ENCODE results near the gene USH1C.
A peak's percentile ranks its signal among the peaks of the same experiment; 100 is the strongest.

The USH1C gene

DNA sequence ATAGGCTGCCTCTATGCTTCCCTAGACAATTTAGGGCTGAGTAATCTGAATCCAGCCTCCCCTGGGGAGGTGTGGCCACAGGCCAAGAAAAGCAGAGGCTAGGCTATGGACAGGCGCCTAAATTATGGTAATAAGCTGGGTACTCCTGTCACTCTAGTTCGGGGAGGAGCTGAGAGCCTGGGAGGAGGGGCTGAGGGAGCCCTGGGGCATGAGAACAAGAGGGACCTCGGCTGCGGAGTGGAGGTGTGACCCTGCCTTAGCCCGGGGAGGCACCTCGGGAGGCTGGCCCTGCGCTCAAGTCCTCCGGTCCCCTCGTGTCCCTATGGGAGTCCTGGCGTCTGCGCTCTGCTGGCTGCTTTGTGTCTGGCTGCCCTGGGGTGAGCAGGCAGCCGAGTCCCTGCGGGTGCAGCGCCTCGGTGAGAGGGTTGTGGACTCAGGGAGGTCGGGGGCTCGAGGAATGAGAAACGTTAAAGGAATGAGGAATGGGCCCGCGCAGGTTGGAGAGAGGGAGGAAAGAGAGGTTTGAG, 2.9 kb upstream of the USH1C start, which contains the start of gene OTOG:
Gene OTOG, plus strand, starts transcription at position 209 of the 527 bp plus-strand sequence. Its CDS starts 114 bp downstream, at position 323.
- DNase-seq (ENCODE audit: low spot score), result no peak

DNA sequence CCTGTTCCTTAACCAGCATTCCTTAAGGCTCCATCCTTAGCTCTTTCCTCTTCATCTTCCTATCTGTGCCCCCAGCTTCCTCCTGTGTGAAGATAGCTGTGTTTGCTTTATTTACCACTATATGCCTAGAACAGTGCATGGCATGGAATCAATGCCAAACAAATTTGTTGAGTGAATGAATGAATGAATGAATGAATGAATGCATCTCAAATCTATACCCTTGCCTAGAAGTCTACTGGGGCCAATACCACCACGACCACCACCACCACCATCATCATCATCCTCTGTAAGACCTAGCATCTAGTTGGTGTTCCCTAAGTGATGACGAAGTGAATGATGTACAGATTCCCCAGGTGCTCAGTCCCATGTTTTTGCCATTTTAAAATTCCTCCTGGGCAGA, 2.0 kb upstream of the USH1C start:
- no peak for DNase-seq (ENCODE audit: low spot score)

DNA sequence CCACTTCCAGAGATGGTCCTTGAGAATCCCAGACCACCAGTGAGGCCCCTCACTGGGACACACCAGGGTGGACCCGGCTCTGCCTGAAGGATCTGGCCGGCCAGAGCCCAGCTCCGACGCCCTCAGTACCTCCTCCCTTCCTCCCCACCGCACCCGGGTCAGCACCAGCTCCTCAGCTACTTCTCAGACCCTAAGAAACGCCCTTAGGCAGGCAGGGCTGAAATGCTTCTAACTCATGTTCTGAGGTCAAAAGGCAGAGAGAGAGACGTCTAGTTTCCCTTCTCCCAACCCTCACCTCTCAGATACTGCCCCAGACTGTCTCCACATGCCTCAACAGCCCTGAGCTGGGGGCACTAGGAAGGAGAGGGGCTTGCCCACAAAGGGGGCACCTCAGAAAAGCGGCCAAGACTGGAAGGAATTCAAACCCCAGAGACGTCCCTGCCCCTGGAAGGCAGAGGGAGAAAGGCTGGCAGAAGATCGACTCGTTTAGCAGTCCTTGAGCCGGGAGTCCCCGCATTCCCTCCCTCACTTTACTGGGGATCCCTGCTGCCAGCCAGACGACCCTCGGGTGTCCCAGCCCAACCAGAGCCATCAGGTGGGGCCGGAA, 539 bp downstream of the USH1C start:
- no peak for DNase-seq (ENCODE audit: low spot score)

DNA sequence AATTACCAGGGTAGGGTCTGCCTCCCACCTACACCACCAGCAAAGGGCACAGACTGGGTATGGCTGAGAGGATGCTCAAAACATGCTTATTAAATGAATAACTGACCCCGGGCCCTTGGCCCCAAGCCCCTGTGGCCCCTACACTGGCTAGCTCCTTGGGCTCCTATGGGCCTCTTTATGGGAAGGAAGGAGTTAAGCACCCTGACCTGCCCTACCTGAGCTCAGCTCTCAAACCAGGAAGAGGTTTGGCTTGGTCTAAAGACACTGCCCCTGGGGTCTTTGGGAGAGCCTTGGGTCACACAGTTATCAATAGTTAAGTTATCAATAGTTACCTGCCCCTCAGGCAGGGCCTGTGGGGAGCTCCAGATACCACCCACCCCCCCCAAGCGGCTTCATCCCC, 1.2 kb downstream of the USH1C start:
- no peak for DNase-seq (ENCODE audit: low spot score)

DNA sequence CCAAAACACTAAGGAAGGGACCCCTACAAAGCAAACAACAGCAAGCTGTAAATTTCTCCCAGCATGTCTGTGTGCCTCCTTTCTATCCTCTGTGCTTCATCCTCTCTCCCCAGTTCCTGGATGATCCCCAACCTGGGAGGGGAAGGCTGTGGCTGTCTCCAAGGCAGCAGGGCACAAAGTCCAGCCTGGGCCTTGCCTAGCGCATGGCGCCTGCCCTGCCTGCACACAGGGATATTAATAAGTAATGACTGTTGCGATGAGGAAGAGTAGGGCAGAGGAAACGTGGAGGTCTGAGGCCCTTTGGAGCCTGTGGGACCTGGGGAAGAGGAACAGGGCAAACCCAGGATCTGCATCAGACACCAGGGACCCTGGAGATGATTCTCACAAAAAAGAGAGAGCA, 2.0 kb downstream of the USH1C start:
- DNase-seq (ENCODE audit: low spot score), result no peak

DNA sequence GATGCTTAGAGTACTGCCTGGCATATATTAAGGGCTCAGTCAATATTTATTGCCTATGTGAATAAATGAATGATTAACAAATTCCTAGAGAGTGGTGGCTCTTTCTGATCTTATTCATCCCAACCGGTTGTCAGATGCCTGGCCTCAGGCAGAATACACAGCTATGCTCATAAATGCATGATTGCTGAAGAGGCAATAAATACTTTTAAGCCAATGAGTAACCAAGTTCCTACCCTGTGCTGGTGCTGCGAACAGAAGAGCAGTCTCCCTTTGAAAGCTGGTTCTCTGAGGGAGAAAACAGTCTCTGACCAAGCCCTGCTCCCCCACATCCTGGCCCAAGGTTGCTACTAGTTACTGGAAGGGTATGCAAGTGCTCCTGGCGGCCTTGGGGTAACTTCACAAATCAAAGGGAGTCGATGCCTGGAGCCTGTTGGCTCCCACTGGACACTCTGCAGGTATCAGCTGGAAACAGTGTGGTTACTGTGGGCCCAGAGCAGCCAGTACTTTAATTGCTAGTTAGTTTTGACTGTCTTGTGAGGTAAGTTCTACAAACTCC, 2.8 kb downstream of the USH1C start:
- no peak for DNase-seq (ENCODE audit: low spot score)

DNA sequence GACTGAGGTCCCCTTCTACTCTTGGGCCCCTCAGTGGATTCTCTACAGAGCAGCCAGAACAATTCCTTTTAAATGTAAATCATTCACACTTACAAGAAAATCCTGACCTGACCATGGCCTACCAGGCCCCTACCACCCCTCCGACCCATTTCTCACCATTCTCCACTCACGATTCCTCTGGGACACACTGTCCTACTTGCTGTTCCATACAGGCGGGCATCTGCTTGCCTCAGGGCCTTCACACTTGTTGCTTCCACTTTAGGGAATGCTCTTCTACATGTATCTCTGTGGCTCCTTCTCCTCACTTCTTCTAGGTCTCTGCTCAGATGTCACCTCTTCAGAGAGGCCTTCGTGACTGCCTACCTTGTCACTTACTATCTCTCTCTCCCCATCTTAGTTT, 3.4 kb downstream of the USH1C start:
- DNase-seq (ENCODE audit: low spot score), result no peak

DNA sequence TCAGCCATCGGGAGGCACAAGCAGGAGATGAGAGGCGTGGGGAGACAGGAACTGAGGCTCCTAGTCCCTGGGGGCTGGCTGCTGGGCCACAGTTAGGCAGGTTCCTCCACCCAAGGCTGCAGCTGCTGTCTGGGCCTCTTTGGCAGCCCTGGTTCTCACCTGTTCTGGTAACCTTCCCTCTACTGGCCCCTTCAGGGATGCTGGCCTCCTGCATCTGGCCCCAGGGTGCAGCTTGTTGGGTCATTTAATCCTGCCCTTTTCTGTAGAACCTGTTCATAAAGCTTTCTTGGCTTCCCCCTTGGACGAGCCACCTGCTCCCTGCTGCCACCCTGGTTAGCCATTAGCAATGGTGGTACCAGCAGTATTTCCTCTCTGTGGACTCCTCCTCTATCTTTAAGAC, 5.5 kb downstream of the USH1C start:
- DNase-seq (ENCODE audit: low spot score), result no peak

DNA sequence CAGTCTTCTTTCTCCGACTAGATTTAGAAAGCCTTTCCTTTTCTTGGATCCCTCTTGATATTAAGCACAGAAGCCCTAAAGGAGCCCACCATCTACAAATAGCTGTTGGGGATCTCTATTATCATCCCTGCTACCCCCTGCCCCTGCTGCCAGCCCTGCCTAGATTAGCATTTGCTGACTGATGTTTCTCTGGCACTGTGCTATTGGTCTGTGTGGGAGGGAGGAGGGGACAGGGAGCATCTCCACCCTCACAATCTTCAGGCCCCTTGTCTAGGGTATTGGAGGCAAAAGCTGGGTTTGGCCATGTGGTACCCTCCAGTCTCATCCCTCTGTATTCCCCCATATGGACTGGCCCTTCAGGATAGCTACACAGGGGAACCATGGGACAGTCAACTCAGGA, 6.2 kb downstream of the USH1C start:
- no peak for DNase-seq (ENCODE audit: low spot score)

DNA sequence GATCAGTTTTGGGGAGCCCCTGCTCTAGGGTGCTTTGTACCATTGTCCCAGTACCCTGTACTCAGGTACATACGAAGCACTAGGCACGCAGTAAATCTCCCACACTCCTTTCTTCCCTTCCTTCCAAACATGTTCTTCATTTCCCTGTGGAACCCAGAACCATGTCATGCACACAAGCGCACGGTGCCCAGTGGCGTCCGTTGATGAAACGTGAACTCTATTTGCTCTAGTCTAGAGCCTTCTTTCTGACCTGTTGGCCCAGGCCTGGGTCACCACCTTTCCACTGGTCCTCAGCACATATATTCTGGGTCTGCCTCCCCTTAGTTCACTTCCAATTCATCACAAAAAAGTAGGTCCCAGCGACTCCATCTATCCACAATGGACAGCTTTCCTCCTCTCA, 7.0 kb downstream of the USH1C start:
- DNase-seq (ENCODE audit: low spot score), result no peak

DNA sequence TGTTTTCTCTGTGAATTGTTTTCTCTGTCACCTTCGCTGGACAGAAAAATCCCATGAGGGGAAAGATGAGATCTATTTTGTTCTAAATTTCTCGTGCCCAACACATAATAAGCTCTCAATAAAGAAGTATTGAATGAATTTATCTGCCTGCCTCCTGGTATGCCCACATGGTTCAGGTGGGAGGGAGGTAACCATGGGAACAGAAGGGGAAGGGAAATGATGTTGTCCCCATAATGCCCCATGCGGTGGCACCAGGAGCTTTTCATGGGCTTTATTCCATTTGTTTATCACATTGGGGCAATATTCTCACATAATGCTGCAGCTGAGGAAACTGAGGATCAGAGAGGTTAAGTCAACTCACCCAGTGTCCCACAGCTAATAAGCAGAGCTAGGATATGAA, 8.7 kb downstream of the USH1C start:
- no peak for DNase-seq (ENCODE audit: low spot score)

DNA sequence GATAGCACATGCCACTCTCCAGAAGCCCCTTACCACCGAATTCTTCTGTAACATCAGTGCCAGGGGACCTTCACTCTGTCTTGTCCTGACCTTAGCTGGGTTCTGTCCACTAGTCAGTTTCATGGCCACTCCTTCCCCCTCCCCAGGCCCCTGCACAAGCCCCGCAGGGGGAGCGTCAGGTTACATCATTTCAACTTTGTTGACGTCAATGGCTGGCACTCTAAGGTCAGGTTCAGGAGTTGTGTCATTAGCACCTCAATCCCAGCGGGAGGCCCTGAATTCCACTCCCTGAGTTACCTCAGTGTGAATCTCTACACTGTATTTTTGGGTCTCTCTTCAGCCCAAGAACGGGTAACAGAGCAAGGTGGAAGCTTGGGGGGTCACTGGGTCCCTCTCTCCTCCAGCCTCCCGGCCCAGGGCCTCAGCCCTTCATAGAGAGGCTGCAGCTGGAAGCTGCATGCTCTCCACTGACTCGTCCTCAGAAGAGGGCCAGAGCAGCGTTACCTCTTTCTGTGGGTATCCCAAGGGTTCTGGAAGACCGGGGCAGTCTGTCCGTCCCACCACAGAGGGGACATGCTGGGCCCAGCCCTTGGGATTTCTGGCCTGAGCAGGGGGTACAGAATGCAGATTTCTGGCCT, 10.3 kb downstream of the USH1C start:
- no peak for DNase-seq (ENCODE audit: low spot score)

DNA sequence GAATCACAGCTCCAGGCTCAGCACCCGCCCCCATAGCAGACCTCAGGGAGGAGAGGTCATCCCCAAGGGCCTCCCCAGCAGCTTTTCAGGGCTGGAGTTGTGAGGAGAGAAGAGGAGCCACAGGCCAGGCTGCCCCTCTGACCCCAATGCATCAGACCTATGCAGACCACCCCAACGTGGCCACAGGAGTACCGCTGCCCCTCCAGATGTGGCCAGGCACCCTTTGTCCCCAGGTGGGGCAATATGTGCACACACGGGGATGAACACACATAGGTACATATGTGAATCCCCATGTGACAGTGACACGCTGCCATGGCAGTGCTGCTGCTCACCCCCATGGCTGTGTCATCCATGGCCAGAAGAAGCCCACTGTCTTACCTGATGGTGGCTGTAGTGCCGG, 10.9 kb downstream of the USH1C start:
- no peak for DNase-seq (ENCODE audit: low spot score)

DNA sequence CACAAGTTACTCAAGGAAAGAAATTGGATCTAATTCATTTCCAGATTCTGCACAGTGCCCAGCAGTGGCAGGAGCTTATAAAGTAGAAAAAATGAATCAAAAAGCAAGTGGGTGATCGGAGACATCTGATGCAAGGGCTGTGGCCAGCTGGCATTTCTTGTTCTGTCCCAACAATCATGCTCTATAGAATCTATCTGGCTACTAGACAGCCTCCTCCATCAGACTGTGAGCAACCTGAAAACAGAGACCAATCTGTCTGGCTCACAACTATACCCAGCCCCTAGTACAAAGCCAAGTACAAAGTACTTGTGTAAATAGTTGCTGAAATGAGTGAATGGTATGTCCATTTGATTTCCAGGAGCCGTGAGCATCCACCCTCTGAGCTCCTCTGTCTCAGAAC, 11.4 kb downstream of the USH1C start:
- no peak for DNase-seq (ENCODE audit: low spot score)

DNA sequence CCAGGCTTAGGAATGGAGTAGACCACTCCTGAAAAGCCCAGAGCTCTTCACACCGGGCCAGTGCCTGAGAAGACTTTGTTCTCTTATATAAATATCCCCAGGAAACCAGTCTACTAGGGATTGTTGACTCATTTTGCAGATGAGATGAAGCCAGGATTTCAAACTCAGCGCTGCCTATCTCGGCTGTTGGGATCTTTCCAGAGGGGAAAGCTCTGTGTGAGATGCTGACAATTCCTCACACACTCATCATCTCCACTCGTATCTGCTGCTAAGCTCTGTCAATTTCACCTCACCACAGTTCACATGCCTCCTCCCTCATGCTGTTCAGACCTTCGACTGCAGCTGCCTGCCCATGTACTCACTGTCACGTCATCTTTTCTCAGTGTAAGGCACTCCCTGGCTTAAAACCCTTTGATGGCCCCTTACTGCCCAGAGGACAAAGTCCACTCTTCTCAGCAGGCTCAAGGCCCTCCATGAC, 12.5 kb downstream of the USH1C start:
- DNase-seq (ENCODE audit: low spot score), result no peak

DNA sequence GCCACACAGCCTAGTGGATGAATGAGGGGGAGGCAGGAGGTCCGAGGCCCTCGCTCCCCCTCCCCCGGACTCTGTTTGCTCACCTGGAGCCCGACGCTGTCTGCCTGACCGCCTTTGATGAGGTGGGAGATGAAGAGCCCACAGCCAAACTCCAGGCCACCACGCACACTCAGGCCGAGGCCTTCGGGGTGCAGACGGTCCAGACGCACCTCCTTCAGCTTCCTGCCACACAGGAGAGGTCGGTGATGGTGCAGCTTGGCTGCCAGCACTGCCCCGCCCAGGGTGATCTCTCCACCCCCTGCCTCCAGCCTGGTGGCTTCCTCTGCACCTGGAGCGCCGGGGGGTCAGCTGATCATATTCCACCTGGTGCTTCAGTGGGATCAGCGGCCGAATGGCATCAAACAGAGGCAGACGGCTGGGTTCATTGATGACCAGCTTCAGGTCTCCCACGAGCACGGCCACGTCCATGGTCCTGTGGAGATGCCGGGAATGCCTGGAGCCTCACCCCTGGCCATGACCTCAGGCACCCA, 13.1 kb downstream of the USH1C start:
- no peak for DNase-seq (ENCODE audit: low spot score)

DNA sequence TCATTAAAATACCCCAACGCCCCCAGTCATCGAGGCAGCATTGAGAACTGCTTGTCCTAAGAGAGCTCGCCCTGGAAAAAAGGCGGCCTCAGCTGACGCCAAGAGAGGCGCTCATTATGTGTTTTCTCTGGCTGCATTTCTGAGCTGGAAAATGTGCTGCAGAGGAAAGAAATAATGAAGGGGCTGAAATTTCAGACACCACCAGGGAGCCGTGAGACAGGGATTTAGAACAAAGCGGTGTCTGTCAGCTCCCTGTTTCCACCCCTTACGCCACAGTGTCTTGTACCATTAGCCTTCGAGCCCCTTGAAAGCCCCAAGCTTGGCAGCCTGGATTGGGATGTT, 14.4 kb downstream of the USH1C start:
- DNase-seq (ENCODE audit: low spot score), result no peak

DNA sequence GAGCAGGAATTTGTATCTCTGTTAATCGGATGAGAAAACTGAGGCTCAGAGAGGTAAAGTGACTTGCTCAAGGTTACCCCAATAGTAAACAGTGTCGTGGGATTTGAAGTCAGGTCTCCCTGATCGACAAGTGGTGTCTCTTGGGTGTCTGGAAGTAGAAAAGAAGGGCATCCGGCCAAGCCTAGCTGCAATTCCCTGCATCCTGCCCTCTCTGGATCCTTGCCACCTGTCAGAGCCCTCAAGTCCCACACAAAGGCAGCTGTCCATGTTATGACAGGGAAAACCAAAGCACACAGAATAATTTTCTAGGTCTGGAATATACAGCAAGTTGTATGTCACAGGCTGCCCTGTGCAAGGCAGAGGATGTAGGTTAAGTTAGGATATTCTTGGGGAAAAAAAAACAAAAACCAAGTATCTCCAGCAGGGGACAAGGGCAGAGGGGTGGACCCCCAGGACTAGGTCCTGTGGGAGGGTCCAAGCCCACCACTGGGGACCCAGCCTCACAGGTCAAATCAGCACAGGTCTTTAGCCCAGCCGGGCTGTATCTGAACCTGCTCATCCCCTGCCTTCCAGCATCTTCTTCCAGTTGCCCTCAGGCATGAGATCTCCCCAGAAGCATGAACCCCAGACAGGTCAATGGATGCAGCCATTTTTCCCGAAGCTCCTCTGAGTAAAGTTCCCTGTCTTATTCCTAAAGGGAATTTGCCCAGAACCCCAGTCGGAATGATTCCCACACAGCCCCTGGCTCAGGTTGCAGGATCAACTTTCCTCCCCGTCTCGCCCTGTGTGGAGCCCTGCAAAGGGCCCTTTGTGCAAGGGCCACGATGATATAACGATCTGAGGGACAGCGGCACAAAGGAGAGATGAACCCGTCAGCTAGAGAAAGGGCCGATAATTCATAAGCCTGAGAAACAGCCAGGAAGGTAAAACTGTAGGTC, 15.0 kb downstream of the USH1C start:
- DNase-seq (ENCODE audit: low spot score), result no peak

DNA sequence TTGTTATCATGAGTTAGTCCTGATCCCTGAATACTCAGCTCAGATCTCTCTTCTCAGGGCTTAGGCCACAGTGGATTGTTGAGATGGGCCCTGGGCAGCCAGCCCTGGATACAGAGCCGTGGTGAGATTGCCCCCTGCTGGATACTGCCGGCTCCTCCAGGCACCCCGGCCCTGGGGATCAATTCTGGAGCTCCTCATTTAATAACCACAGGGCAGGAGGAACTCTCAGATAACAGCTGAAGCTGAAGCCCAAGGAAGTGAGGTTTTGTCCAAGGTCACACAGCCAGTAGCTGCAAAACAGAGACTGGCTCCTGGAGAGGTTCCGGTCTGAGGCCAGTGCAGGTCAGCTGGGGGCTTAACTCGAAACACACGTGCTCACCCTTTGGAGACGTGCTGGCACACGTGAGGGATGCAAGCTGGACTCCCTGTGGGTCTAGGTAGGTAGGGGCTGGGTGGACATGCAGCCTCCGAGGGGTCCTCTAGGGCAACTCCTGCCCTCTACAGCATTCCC, 16.0 kb downstream of the USH1C start:
- DNase-seq (ENCODE audit: low spot score), result peak; percentile 10

DNA sequence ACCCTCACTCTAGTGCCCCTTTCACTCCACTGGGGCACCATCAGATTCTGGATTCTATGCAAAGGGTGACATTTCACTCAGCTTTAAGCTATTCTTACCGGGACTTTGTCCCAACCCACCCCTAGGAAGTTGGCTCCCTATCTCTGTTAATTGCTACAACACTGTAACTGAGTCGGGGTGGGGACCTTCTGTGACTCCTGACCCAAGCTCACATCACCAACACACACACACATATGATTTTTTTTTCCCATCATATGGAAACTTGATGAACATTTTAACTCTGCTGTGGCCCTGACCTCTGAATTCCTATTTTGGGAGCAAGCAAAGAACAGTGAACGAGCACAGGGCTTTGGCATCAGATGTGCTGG, 16.6 kb downstream of the USH1C start:
- no peak for DNase-seq (ENCODE audit: low spot score)

DNA sequence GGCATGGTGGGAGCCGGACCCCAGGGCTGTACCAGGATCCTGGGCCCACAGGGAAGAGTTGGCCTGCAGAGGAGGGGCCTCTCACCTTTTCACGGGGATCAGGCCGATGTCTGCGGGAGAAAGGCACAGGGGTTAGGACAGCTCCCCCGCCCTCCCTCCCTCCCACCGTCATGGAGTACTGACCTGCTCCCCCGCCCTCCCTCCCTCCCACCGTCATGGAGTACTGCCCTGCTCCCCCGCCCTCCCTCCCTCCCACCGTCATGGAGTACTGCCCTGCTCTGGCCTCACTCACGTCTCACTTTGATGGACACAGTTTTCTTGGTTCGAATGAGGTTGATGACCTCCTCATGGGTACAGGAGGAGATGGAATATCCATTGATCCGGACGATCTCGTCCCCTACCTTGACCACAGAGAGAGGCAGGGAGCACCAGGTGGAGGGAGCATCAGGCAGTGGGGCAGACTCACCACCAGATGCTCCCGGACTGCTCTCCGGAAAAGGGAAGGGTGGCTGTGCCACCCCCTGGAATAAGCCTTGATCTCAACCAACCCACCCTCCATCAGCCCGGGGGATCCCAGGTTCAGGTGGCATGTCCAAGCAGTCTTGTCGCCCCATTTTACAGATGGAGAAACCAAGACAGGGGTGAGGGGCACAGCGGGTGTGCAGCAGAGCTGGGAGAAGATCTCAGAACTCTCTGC, 17.1 kb downstream of the USH1C start:
- no peak for DNase-seq (ENCODE audit: low spot score)
